Psoas muscle (tissue), 8 donors: ENCODE measurements around the gene CTDP1. TPM values are rescaled to one million over a fixed set of nuclear protein-coding genes. Genes with fewer than 3 reads are reported as not detected.

Experiments used
- ATAC-seq, 4 donors: fragments of 200-7000 bp; cut with Tn5 transposase; one replicate each; pipeline ENCODE4 v1.9.1; 2020; ENCODE audit warnings: moderate library complexity in 3 of 4, mild to moderate bottlenecking in 2 of 4
- DNase-seq, 2 donors: peaks; one replicate each; pipeline ENCODE4 v3.0.0-alpha.2; 2020
- H3K27ac ChIP-seq: fragments of 200-600 bp; one replicate; pipeline ENCODE4 v1.8.0; 2022
- H3K27me3 ChIP-seq, 3 donors: fragments of 200-600 bp in 1 of 3; one replicate each; pipeline versions ENCODE4 v1.6.1 to v1.8.0; 2013 to 2022; ENCODE audit warnings: low read length in 2 of 3, mild to moderate bottlenecking in 2 of 3, moderate library complexity in 1 of 3; ENCODE audit not compliant: insufficient read depth in 3 of 3
- H3K36me3 ChIP-seq, 2 donors: fragments of 200-600 bp in 1 of 2; one replicate each; pipeline versions ENCODE4 v1.6.1 to v1.8.0; 2013 to 2022; ENCODE audit warnings: low read depth in 1 of 2, mild to moderate bottlenecking in 1 of 2, moderate library complexity in 1 of 2; ENCODE audit not compliant: insufficient read depth in 1 of 2
- H3K4me1 ChIP-seq: fragments of 200-600 bp; one replicate; pipeline ENCODE4 v1.8.0; 2022
- H3K4me3 ChIP-seq: fragments of 200-600 bp; one replicate; pipeline ENCODE4 v1.8.0; 2022; ENCODE audit warnings: mild to moderate bottlenecking
- H3K9me3 ChIP-seq: fragments of 200-600 bp; one replicate; pipeline ENCODE4 v1.8.0; 2022
- CTCF ChIP-seq: fragments of 200-600 bp; IDR thresholded peaks from one replicate; pipeline ENCODE4 v1.8.0; 2022; ENCODE audit warnings: antibody characterized with exemption
- WGBS, 3 donors: extraction: QIAGEN DNeasy Blood & Tissue Kit; methylation state at CpG; one replicate each; pipeline versions ENCODE4 v1.1.6 to v1.1.7; 2013; 5-methylcytosine and 5-hydroxymethylcytosine counted together
- intact Hi-C, 2 donors: fragments of 100-400 bp; cut with DNase I; formaldehyde crosslinking; loops; one replicate each; pipeline versions ENCODE4 v1.11.0 to v1.14.2; 2022
- polyA plus RNA-seq, 3 donors: library from polyadenylated mRNA; stranded (reverse); fragments of 200-250 nt; gene quantifications; one replicate each; pipeline ENCODE4 v1.2.3, GENCODE V29; 2013
- total RNA-seq, 4 donors: library from RNA; stranded (reverse); fragmentation: NEBNext Ultra II Directional in 2 of 4; extraction: Animal tissue kit (Norgen Biotek cat#: 25700) in 2 of 4; gene quantifications; one replicate each; pipeline versions ENCODE4 v1.2.1 to v1.2.4, GENCODE V29; 2021 to 2023
- donor health status: healthy with polysubstance abuse.
- donor health status: DM: no; HTN: no; CAD: no; lungs with moderate emphysema.
- donor health status: Bipolar disorder and iron deficiency.
- donor health status: healthy.
- donor health status: DM: yes; HTN: yes; CAD: no.
- donor health status: DM: no; HTN: no; CAD: no.
- donor health status: DM: no; HTN: no; CAD: no.
- donor health status: DM: yes; HTN: yes; CAD: no.

Gene CTDP1
- total and polyA plus RNA-seq, 7 donors, result 7.6 to 21.6 (median 12.4) TPM

DNA sequence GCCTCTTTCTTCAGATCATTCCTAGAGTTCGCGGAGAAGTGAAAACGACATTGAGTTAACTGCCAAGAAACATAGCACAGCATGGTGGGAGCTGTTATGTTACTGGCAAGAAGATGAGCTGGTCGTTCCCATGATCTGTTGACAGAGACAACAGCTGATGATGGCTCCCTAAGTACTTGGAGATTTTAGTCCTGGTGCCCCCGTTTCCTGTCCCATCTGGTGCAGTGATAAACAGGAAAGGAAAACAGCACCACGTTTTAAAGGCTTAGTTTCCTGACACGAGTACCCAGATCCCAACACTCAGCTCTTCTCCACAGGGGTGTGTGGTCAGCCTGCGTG is 61.7 kb downstream of the CTDP1 start:
- Histone ChIP-seq H3K9me3 (no peaks in the 10 kb centered on the region), H3K36me3 (peaks cover 0 to 39% of the 10 kb centered on the region in 2 donors), H3K27me3 (no peaks in the 10 kb centered on the region), H3K4me3 (no peak overlapping the region), H3K27ac (no peak overlapping the region), H3K4me1 (no peaks in the 10 kb centered on the region)
- no peak for TF ChIP-seq CTCF
- ATAC-seq (no peak), DNase-seq (no peak)
- 68 to 73% (median 73%) methylated on average over 8 of the region's 8 CpGs for WGBS, 3 donors
- intact Hi-C loops, result no loop called here

GRCh38 chr18:79742076-79742475 is 62.5 kb downstream of the CTDP1 start:
- TF ChIP-seq CTCF, result no peak
- peaks cover 0 to 37% of the 10 kb centered on the region in 2 donors for H3K36me3 ChIP-seq
- whole genome bisulfite sequencing, 3 donors, result 94 to 99% (median 94%) methylated on average over 4 of the region's 4 CpGs
- ATAC-seq, result no peak
- no peaks in the 10 kb centered on the region for H3K9me3 ChIP-seq
- no peaks in the 10 kb centered on the region for H3K4me1 ChIP-seq
- no peak for DNase-seq
- intact Hi-C loops, result no loop called here
- H3K27me3 ChIP-seq, result no peaks in the 10 kb centered on the region
- H3K27ac ChIP-seq, result no peak overlapping the region
- H3K4me3 ChIP-seq, result no peak overlapping the region

GRCh38 chr18:79744625-79745024 is 65.0 kb downstream of the CTDP1 start:
- ATAC-seq (no peak), DNase-seq (no peak)
- 92 to 95% (median 94%) methylated on average over 14 of the region's 14 CpGs for WGBS, 3 donors
- no peak for TF ChIP-seq CTCF
- H3K27me3 ChIP-seq, result no peaks in the 10 kb centered on the region
- intact Hi-C loops, result no loop called here
- no peaks in the 10 kb centered on the region for H3K9me3 ChIP-seq
- no peak overlapping the region for H3K27ac ChIP-seq
- peaks cover 0 to 20% of the 10 kb centered on the region in 2 donors for H3K36me3 ChIP-seq
- H3K4me3 ChIP-seq, result no peak overlapping the region
- no peaks in the 10 kb centered on the region for H3K4me1 ChIP-seq

DNA sequence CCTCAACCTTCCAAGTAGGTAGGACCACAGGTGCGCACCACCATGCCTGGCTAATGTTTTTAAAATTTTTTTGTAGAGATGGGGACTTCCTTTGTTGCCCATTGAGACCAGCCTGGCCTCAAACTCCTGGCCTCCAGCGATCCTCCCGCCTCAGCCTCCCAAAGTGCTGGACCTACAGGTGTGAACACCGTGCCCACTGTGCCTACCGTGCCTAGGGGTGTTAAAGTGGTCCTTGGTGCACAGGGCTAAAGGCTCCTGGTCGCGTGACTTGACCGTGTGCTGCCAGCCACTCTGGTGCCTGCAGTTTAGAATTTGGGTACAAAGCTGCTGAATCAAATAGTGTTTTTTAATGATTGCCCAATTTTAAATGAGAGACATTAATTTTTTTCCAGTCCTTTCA is 67.1 kb downstream of the CTDP1 start:
- Histone ChIP-seq H3K4me1 (no peaks in the 10 kb centered on the region), H3K9me3 (no peaks in the 10 kb centered on the region), H3K27me3 (no peaks in the 10 kb centered on the region), H3K36me3 (peaks cover 0 to 20% of the 10 kb centered on the region in 2 donors), H3K4me3 (no peak overlapping the region), H3K27ac (no peak overlapping the region)
- TF ChIP-seq CTCF, result no peak
- intact Hi-C loops, result no loop called here
- DNase-seq (no peak), ATAC-seq (no peak)
- WGBS, 3 donors, result 98% methylated on average over 8 of the region's 8 CpGs

GRCh38 chr18:79747156-79747845 is 67.7 kb downstream of the CTDP1 start:
- DNase-seq (no peak), ATAC-seq (no peak)
- intact Hi-C loops, result no loop called here
- Histone ChIP-seq H3K9me3 (no peaks in the 10 kb centered on the region), H3K27ac (no peak overlapping the region), H3K4me1 (no peaks in the 10 kb centered on the region), H3K36me3 (peaks cover 0 to 19% of the 10 kb centered on the region in 2 donors), H3K27me3 (no peaks in the 10 kb centered on the region), H3K4me3 (no peak overlapping the region)
- no peak for TF ChIP-seq CTCF
- WGBS, 3 donors, result 94 to 97% (median 95%) methylated on average over 35 of the region's 35 CpGs
